Esophagus squamous epithelium (tissue), 4 donors: ENCODE measurements around the gene DTX1.

Experiments
- POLR2A ChIP-seq, 4 donors: fragments of 450-650 bp; IDR thresholded peaks; one replicate each; pipeline ENCODE4 v1.6.1; 2017; ENCODE audit warnings: antibody characterized with exemption in 4 of 4, mild to moderate bottlenecking in 4 of 4, moderate library complexity in 3 of 4
- TF ChIP-seq, protein P1 (sequence below), 6 experiments: fragments of 450-650 bp in 4 of 6; fragments of 200-600 bp in 2 of 6; sonication (generic) in 2 of 6; IDR thresholded peaks; one replicate each; pipeline ENCODE4 v1.5.1; 2016 to 2019; ENCODE audit warnings: antibody characterized with exemption in 6 of 6, mild to moderate bottlenecking in 4 of 6, moderate library complexity in 4 of 6

- TF ChIP-seq, protein P1, sequence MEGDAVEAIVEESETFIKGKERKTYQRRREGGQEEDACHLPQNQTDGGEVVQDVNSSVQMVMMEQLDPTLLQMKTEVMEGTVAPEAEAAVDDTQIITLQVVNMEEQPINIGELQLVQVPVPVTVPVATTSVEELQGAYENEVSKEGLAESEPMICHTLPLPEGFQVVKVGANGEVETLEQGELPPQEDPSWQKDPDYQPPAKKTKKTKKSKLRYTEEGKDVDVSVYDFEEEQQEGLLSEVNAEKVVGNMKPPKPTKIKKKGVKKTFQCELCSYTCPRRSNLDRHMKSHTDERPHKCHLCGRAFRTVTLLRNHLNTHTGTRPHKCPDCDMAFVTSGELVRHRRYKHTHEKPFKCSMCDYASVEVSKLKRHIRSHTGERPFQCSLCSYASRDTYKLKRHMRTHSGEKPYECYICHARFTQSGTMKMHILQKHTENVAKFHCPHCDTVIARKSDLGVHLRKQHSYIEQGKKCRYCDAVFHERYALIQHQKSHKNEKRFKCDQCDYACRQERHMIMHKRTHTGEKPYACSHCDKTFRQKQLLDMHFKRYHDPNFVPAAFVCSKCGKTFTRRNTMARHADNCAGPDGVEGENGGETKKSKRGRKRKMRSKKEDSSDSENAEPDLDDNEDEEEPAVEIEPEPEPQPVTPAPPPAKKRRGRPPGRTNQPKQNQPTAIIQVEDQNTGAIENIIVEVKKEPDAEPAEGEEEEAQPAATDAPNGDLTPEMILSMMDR (IDR thresholded peaks at IDR 0.05) = no peak
- no peak for TF ChIP-seq POLR2A (IDR thresholded peaks at IDR 0.05)
Observed at GRCh38 chr12:113052326-113052725, 4.2 kb upstream of the DTX1 start.
